ENCODE measurements around the gene NPAS4. TPM values are rescaled to one million over a fixed set of nuclear protein-coding genes. Genes with fewer than 3 reads are reported as not detected.
"Not testable (repeated sequence)": the region's sequence is repeated elsewhere in the genome, so short reads cannot be mapped to it uniquely, and the experiment has no call there.

Gene NPAS4
- total RNA-seq, 1 experiment from 2014 or later: 0.79 TPM

- H3K4me3 Mint-ChIP-seq; H3K27me3 Mint-ChIP-seq (ENCODE audit: low read depth); POLR2A ChIA-PET; DNase-seq (ENCODE audit: low spot score); ATAC-seq: not testable (repeated sequence)
- H3K4me1 Mint-ChIP-seq: peaks cover 15% of the 10 kb centered on the region
- 0 out of 2 replicates have a peak, but pooled peaks have one; percentile 32 for TF ChIP-seq NFYB (CRISPR knock-in tag; conservative IDR thresholded peaks at IDR 0.05; ENCODE audit: low read depth)
- peak overlapping the region; percentile 65 for H3K27ac Mint-ChIP-seq
- H3K9me3 Mint-ChIP-seq: peaks cover 33% of the 10 kb centered on the region
- CTCF ChIA-PET: interaction anchor here (1.4 to 3.2 kb wide), 9 partner anchors 11 to 69 kb away, joined by 3 to 52 read pairs (median 18); partner anchors contain the start of genes PELI3 and SLC29A2
- peaks cover 39% of the 10 kb centered on the region for H3K36me3 Mint-ChIP-seq
Measured at GRCh38 chr11:66440101-66440939, 19.5 kb downstream of the NPAS4 start.

GRCh38 chr11:66440940-66441282 lies 20.1 kb downstream of the NPAS4 start:
- peaks cover 36% of the 10 kb centered on the region for H3K36me3 Mint-ChIP-seq
- H3K27ac Mint-ChIP-seq; DNase-seq (ENCODE audit: low spot score); H3K4me3 Mint-ChIP-seq; ATAC-seq; POLR2A ChIA-PET; H3K27me3 Mint-ChIP-seq (ENCODE audit: low read depth): not testable (repeated sequence)
- H3K4me1 Mint-ChIP-seq: peaks cover 21% of the 10 kb centered on the region
- H3K9me3 Mint-ChIP-seq: peaks cover 38% of the 10 kb centered on the region
- CTCF ChIA-PET: interaction anchor here (1.4 to 3.2 kb wide), 3 partner anchors 25 to 55 kb away, joined by 3 to 52 read pairs (median 18); partner anchors contain the start of gene PELI3

- H3K36me3 Mint-ChIP-seq: peaks cover 24% of the 10 kb centered on the region
Measured at GRCh38 chr11:66443602-66444001, 22.8 kb downstream of the NPAS4 start.

More at GRCh38 chr11:66443602-66444001, 22.8 kb downstream of the NPAS4 start:
- DNase-seq (ENCODE audit: low spot score): no peak
- Mint-ChIP-seq H3K27me3 (ENCODE audit: low read depth) (peaks cover 9% of the 10 kb centered on the region), H3K9me3 (peaks cover 38% of the 10 kb centered on the region), H3K4me1 (peaks cover 26% of the 10 kb centered on the region), H3K4me3 (no peak overlapping the region), H3K27ac (no peak overlapping the region)
- ChIA-PET POLR2A (no interaction called here), CTCF (no interaction called here)
- no peak for ATAC-seq
- no peak for TF ChIP-seq USF2 (CRISPR knock-in tag; IDR thresholded peaks at IDR 0.05)
- TF ChIP-seq IRF1 (CRISPR knock-in tag; IDR thresholded peaks at IDR 0.05): no peak
- TF ChIP-seq NR2C2 (CRISPR knock-in tag; IDR thresholded peaks at IDR 0.05): no peak
- TF ChIP-seq MXD4 (CRISPR knock-in tag; IDR thresholded peaks at IDR 0.05; ENCODE audit: borderline replicate concordance): no peak
- no peak for TF ChIP-seq ERG (CRISPR knock-in tag; IDR thresholded peaks at IDR 0.05)
- no peak for TF ChIP-seq ESRRA (CRISPR knock-in tag; IDR thresholded peaks at IDR 0.05; ENCODE audit: borderline replicate concordance)
- TF ChIP-seq JAZF1 (CRISPR knock-in tag; IDR thresholded peaks at IDR 0.05): no peak
- TF ChIP-seq ZNF532 (CRISPR knock-in tag; IDR thresholded peaks at IDR 0.05; ENCODE audit: borderline replicate concordance): no peak
- no peak for TF ChIP-seq ZNF232 (CRISPR knock-in tag; IDR thresholded peaks at IDR 0.05)
- TF ChIP-seq ZNF425 (CRISPR knock-in tag; conservative IDR thresholded peaks at IDR 0.05): no peak
- TF ChIP-seq STAT6 (CRISPR knock-in tag; conservative IDR thresholded peaks at IDR 0.05; ENCODE audit: low read depth): no peak
- TF ChIP-seq ZNF423 (CRISPR knock-in tag; IDR thresholded peaks at IDR 0.05): no peak
